NCI-H345 treated with DMSO at 0.1 percent for 48 hours (cell line): ENCODE measurements around the gene SEM1.
"Not testable (repeated sequence)": the region's sequence is repeated elsewhere in the genome, so short reads cannot be mapped to it uniquely, and the experiment has no call there.

Experiments used
- DNase-seq: peaks from one replicate; lab custom pipeline; 2025; ENCODE audit not compliant: unreplicated experiment; lab: John Stamatoyannopoulos, UW

Gene SEM1

DNA sequence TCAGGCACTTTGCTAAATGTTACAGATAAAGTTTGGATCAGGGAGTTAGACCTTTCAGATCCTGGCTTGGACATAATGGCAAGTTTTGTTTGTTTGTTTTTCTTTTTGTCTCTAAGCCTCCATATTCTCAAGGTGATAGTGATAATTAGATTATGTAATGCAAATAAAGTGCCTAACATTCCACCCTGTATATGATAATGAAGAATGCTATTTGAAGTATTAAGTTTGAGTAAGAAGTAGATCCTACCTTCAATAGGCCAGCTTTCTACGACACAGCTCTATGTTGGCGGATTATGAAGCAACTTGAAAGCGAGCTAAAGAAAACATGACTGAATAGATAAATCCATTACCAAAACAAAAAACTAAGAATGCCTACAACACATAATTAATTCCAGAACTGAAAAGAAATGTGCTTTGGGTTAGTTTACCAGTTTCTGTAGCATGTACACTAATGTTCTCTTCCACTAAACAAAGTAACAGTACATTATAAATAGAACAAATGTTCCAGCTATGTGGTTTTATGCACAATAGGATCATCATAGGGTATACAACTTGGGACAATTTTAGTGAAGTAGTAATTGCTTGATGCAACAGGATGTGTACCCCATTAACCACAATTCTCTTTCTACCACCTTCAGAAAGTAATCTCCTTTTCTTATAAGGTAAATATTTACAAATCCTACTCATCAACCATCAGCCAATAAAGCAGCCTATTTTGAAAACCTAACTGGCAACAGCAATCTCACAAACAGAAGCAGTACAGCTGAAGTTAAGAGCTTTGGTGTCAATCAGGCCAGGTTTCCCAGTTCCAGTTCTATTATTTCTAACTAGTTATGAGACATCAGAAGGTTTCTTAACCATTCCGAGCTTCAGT is 1.5 kb downstream of the SEM1 start:
- DNase-seq, result no peak

DNA sequence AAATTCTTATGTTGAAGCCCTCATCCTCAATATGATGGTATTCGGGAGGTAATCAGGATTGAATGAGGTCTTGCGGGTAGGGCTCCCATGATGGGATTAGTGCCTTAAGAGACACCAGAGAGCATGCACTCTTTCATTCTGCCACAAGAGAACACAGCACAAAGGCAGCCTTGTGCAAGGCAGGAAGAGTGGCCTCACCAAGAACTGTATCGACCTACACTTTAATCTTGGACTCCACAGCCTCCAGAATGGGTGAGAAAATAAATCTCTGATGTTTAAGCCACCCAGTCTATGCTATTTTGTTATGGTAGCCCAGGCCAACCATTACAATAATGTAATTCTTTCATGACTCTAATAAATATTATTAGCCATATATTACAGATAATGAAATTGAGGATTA is 8.4 kb downstream of the SEM1 start:
- no peak for DNase-seq

DNA sequence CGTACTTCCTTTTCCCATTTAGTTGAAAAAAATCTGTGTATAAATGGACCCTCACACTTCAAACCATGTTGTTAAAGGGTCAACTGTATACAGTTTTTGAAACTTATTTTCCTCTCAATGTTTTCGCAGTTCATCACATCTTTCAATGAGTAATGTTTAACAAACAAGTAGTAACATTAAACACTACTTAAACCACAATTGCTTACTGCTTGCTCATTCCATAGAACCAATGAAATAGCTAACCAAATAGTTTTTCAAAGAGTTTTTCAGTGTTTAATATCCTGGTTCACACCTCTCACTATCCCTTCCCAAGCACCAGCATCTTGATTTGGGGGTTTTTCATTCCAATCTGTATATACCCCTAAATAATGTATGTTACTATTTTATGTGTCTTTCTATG is 9.1 kb downstream of the SEM1 start:
- DNase-seq, result no peak

DNA sequence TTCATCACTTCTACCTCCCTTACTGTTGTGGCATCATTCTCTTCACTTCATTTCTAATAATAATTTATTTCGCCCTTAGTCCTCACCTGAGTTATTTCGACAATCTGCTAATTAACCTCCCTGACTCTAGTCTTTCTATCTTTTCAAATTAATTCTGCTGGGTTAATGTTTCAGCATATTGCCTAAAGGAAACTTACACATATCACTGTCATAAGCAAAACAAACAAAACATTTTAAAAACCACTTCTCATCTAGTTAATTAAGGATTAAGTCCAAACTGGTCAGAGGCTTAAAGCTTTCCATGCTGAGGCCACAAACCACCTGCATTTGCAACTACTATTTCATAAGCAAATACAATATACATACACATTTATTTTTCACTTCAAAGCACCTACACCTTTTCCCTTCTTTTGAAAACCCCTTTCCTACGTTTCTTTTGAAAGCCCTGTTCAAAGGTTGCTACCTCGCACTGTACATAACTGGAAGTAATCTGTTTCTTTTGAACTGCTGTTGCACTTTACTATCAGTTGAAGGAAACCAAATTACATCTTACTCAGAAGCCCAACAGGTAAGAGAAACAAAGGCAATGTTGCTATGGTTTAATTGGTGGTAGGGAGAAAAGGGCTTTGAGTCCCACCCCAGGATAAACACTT is 10.3 kb downstream of the SEM1 start:
- no peak for DNase-seq

DNA sequence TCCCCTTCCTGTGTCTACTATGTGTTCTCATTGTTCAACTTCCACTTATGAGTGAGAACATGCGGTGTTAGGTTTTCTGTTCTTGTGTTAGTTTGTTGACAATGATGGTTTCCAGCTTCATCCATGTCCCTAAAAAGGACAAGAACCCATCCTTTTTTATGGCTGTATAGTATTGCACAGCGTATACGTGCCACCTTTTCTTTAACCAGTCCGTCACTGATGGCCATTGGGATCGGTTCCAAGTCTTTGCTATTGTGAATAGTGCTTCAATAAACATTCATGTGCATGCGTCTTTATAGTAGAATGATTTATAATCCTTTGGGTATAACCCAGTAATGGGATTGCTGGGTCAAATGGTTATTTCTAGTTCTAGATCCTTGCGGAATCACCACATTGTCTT is 11.2 kb downstream of the SEM1 start:
- DNase-seq, result not testable (repeated sequence)

DNA sequence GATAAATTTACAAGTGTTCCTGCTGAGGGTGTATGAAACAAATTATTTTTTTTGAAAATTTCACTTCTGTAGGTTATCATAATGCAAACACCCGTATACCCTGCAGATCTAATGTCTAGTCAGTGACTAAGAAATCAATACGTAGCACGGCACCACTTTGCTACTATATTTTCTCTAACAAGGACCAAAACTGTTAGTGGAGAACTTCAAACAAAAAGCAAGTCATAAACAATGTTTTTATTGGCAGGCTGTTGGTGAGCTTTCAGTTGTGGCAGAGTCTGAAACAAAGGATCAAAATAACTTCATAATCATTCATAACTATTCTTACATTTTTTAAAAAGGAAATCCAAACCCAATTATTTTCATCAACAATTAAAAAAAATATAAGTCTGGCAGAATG is 11.8 kb downstream of the SEM1 start:
- no peak for DNase-seq

DNA sequence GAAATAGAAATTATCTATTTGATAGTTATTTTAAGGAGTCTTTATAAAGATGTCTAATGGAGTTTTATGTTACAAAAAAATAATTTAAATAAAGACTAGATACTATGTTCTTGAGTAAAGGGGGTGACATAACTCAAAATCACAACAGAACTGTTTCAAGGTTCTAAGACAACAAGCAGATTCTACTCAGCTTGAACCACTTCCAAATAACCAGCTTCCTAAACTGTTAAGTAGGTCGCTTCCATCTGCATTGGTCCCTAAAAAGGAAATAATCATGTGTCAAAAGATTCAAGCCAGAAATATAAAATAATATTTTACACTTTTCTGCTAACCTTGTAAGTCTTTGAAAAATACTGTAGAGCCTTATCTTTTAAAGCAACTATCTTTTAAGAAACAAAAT is 14.1 kb downstream of the SEM1 start:
- DNase-seq, result no peak

DNA sequence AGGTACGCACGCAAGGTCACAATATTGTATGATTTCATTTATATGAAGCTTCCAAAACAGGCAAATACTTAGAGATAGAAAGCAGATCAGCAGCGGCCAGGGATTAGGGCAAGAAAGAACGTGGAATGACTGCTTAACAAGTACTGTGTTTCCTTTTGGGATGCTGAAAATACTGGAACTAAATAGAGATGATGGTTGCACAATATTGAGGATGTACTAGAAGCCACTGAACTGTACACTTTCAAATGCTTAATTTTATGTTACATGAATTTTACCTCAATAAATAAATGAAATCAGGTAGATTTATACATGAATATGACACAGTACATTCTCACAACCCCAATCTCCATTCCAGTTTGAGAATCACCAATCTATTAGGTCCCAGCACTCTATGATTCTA is 15.6 kb downstream of the SEM1 start:
- no peak for DNase-seq

DNA sequence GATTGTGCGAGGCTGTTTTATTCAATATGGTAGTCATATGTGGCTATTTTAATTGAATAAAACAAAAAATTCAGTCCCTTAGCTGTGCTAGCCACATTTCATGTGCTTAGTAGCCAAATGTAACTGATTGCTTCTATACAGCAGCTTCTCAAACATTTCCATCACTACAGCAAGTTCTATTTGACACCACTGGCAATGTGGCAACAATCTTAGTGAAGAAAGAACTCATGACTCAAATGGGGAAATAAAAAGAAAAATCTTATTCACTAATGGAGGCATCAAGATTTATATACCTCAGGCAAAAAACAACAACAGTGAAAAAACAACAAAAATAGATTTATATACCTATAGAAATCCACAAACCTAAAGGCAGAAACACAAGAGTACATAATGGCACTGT is 17.9 kb downstream of the SEM1 start:
- DNase-seq, result no peak

DNA sequence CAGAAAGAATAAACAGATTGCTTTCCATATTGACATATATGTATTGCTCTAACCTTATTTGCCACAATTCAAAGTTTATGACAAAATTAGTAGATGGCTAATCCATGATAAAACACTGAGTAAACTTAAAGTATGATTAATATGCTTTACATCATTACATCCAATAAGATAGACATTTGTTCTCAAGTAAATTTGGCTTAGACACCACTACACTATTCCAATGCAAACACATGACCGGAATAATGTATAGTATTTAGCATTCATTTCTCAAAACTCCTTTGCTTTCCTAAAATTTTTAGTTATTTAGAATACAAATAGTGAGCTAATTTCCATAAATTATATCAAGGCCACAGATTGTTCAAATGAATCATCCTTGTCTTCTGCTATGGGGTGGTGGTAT is 20.2 kb downstream of the SEM1 start:
- no peak for DNase-seq

DNA sequence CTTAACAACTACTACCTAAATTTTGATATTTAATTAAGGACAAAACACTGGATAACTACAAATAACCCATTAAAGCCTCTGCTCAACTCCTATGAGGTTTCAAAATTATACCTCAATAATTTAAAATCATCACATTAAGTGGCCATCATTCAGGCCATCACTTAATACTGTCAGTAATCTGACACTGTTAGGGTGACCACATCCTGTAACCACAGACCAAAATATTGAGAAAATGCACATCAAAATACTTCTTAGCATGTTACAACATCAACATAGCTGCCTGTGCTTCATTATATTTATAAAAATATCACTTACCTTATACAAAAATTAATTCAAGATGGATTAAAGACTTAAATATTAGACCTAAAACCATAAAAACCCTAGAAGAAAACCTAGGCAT is 23.3 kb downstream of the SEM1 start:
- DNase-seq, result no peak

DNA sequence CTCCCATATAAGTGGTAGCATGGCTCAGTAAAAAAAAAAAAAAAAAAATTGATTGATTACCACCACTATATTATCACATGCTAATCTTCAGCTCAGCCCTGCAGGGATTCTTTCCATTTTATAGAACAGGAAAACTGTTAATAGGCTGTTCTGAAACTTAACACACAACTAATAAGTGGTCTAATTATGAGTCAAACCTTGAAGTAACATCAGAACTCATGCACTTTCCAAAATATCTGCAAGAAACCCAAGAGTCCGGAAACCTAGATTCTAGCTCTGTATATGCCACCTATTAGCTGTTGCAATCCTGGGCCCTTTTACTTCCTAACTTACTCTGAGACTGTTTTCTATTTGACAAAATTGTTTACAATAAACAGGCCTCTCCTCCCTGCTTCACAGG is 23.9 kb downstream of the SEM1 start:
- no peak for DNase-seq

DNA sequence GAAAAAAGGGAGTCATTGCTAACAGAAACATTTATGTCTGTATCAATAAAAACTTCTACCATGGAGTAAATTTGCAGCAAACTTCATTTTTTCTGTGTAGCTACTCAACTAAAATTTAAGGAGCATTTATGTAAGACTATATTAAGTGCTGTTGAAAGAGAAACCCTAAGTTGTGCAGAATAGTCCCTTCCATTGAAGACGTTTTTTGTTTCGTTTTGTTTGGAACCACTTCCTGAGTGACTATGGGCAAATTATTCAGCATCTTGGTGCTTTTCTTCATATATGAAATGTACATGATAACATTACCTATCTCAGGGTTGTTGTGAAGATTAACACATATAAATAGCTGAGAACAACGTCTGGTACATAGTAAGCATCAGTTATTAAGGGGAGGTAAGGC is 24.3 kb downstream of the SEM1 start:
- DNase-seq, result no peak

DNA sequence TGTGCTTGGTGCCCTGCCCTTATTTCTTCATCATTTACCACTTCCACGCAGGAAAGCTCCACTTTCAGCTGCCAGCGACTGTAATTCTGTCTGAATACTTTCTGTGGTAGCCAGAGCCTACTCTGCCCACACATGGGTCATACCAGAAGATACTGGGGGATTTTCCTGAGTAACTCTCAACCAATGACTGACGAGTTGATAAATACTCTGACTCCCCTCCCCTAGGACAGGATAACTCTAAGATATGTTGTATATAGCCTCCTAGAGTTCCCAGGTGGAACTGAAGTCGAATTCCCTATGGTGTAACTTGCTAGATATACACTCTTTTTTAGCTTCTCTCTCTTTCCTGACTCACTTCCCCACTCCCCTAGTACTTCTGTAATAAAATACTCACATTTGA is 29.8 kb downstream of the SEM1 start:
- no peak for DNase-seq

DNA sequence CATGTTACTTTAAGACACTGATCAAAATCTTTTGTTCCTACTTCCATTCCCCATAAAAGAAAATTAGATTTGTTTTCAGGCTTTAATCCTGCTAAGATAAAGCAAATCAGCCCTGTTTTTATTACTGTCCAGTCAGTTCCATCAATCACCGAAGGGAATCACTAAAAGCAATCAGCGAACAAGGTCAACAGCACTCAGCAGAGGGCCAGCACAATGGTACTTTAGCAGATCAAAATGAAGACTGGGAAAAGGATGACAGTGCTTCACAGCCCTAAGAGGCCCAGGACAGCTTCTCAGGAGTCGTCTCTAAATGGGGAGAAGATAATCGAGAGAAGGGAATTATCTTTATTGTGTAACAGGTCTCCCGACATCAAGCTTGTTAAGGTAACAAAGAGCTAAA is 32.7 kb downstream of the SEM1 start:
- DNase-seq, result no peak

DNA sequence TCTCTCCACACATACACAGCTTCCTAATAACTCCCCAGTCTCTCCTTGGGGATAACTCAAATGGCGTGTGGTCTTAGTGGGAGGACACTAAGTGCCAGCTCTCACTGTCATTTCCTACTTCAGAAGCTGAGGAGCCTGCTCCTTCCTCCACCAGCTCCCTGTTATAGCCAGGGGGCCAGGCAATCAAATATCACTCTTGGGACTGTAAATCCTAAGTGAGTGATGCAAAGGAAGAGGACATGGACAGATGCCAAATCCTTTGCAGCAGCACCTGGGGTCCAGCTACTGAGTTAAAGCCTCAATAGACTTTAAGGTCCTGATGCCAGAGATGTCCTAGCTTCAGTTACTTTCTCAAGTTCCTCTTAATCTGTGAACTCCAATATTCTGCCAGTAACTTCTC is 34.1 kb downstream of the SEM1 start:
- DNase-seq, result no peak

DNA sequence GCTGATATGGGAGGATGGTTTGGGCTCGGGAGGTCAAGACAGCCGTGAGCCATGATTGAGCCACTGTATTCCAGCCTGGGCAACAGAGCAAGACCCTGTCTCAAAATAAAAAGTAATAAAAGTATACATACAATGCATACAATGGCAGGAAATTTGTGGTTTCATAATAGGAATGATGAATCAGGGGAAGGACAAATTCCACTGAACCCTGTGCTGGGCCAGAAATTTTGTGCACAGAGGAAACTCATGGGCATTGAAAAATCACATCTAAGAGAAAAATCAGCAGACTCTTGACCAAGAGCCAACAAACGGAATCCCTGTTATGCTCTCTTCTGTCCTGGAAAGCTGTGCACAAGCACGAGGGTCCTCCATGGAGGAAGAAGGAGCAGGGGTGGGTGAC is 35.1 kb downstream of the SEM1 start:
- no peak for DNase-seq

DNA sequence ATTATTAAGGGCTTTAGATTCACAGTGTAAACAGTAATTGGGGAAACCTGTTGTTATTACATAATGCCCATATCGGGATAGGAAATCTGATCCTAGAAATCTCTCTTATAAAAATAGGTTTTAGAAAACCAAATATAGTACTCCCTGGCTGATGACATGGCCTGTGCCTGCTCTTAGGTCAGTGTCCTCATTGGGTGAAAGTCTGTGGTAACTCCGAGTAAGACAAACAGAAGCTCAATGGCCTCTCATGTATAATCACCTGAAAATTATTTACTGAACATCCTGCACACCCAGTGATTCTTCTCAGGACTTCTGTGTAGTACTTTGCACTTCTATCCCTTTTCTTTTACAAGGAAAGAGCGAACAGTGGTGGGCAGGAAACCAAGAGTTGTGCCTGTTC is 37.8 kb downstream of the SEM1 start:
- no peak for DNase-seq

DNA sequence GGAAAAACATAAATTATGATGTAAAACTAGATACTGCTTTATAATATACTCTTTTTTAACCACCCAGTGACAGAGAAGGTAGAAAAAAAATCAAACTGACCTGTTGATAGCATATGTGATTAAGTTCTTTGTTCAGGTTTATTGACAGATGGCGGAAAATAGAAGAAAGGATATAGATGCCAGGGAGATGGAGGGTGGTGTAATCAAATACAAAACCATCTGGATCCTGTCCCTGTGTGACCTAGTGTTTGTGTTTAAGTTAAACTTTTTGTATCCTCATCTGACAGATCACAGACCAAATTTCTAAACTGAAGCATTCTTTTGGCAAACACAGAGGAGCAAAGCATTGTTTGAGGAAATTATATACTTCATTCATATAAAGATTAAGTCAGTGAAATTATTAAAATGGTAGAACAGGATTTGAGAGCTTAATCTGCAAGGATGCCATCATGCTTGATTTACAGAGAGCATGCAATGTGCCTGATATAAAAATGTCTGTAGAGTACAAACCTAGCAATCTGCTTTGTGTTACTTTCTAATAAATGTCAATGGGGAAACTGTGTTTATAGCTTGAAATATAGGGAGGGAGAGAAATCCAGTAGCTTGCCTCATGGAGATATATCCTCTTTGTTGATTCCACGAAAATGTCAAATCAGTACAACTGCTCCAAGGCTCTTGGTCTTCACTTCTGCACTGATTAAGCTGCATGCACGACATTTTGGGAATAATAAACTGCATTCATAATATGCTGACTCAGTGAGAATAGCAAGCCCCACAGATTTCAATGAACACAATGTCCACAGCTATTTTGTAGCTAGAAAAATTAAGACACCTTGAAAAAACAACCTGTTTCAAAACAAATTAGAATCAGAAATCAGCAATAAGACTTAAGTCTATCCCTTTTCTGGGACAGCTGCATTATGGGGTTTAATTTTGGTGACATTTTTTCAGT is 39.0 kb downstream of the SEM1 start:
- DNase-seq, result no peak

DNA sequence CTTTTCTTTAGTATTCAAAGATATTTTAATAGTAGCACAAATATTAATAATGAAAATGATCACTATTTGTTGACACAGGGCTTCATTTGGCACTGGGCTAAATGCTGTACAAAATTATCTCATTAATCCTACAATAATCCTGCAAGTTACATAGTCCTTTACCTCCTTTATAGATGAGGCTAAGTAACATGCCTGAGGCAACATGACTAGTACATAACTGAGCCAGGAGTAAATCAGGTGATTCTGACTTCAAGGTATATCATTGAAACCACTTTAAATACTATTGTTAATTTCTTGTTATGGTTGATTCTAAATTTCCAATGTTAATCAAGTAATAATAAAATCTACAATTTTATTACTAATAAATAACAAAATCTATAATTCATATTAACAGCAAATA is 39.8 kb downstream of the SEM1 start:
- DNase-seq, result no peak

DNA sequence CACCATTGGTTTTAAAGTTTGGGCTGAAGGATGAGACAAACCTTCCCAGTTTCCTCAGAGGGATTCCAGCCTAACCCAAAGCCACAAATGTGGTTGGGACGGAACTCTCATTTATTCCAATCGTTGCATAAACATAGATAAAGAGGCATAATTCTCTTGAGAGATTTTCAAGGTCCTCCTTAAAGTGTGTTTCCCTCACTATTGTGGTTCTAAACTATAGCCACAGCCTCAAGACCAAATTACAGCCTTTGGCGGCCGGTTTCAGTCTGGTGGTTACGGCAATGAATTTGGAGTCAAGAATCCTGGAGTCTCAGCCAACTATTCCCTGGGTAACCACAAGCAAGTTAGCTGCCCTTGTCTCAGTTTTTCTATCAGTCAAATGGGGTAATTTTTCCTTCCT is 42.6 kb downstream of the SEM1 start:
- DNase-seq, result no peak

DNA sequence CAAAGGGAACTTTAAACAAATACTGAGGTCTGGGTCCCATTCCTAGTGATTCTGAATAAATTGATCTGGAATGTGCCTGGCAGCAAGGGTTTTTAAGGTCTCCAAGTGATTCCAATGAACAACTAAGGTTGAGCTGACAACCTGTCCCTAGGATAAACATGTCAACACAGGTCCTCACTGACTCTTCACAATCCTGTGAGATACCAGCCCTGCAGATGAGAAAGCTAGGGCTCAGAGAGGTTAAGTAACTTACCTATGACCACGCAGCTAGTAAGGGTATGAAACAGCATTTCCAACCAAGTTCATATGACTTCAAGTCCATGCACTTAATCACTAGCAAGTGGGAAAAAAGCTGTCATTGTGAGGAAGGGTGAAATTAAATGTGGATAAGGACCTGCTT is 44.0 kb downstream of the SEM1 start:
- no peak for DNase-seq
